Gastroesophageal sphincter (tissue), 3 donors: ENCODE measurements around the gene CTNNA2.

Experiments used
- EP300 ChIP-seq: sonication (generic); formaldehyde crosslinking; IDR thresholded peaks from one replicate; pipeline ENCODE4 v1.6.1; 2017; ENCODE audit warnings: antibody characterized with exemption, mild to moderate bottlenecking
- POLR2AphosphoS5 ChIP-seq: sonication (generic); formaldehyde crosslinking; IDR thresholded peaks from one replicate; pipeline ENCODE4 v1.6.1; 2017; ENCODE audit warnings: antibody characterized with exemption
- TF ChIP-seq, protein P1 (sequence below), 4 experiments: fragments of 200-600 bp in 2 of 4; fragments of 450-650 bp in 2 of 4; sonication (generic) in 1 of 4; IDR thresholded peaks; one replicate each; pipeline ENCODE4 v1.5.1; 2017 to 2019; ENCODE audit warnings: antibody characterized with exemption in 4 of 4, mild to moderate bottlenecking in 2 of 4, moderate library complexity in 2 of 4

DNA sequence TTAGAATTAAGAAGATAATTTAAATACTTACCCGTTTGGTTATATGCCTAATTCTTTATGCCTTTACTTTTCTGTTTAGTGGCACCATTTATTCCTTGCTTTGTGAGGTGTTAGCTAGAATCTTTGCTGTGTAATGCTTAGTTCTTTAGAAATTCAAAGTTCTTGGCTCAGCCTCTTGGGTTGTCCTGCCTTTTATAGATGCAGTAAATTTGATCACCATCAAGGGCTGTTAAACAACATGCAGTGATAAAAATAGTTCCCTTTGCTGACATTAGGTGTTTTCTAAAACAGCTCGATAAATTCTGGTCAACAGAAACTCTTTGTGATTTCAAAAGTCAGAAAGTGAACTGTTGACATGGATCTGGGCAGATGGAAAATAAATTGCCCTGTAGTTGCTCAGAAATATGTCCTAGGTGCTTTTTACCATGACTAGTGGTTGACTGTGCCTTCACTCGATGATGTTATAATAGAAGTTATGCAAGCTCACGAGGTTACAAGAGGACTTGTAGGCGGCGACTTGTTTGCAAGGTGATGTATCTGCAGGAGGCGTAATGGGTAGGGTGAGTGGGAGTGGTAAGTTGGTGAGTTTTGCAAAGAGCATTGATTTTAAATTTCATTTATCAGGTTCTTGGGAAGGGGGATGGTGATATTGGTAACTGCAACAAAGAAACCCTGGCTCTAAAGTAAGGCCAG, 739.6 kb downstream of the CTNNA2 start:
- no peak for TF ChIP-seq EP300
- TF ChIP-seq, protein P1, sequence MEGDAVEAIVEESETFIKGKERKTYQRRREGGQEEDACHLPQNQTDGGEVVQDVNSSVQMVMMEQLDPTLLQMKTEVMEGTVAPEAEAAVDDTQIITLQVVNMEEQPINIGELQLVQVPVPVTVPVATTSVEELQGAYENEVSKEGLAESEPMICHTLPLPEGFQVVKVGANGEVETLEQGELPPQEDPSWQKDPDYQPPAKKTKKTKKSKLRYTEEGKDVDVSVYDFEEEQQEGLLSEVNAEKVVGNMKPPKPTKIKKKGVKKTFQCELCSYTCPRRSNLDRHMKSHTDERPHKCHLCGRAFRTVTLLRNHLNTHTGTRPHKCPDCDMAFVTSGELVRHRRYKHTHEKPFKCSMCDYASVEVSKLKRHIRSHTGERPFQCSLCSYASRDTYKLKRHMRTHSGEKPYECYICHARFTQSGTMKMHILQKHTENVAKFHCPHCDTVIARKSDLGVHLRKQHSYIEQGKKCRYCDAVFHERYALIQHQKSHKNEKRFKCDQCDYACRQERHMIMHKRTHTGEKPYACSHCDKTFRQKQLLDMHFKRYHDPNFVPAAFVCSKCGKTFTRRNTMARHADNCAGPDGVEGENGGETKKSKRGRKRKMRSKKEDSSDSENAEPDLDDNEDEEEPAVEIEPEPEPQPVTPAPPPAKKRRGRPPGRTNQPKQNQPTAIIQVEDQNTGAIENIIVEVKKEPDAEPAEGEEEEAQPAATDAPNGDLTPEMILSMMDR (IDR thresholded peaks at IDR 0.05), result no peak
- no peak for TF ChIP-seq POLR2AphosphoS5
